ENCODE data around the gene TARBP2.

GRCh38 chr12:53518381-53518780 lies 17.3 kb downstream of the TARBP2 start:
- TF ChIP-seq CTCF (IDR thresholded peaks at IDR 0.05 in 8 of 11, conservative IDR thresholded peaks at IDR 0.05 in 3 of 11) (no peak), POLR2AphosphoS5 (IDR thresholded peaks at IDR 0.05) (no peak)

Data from spleen (tissue), 7 donors.